Left lung (tissue), 10 donors: ENCODE results near the gene FAM98C. TPM values are rescaled to one million over a fixed set of nuclear protein-coding genes. Genes with fewer than 3 reads are reported as not detected.

Experiments used
- ATAC-seq: fragments of 200-7000 bp; cut with Tn5 transposase; one replicate; pipeline ENCODE4 v1.9.1; 2020; ENCODE audit warnings: moderate library complexity
- DNase-seq, 4 donors: peaks; one replicate each; pipeline ENCODE4 v3.0.0-alpha.2; 2013 to 2020
- H3K27ac ChIP-seq, 2 donors: fragments of 200-600 bp; sonication (generic) in 1 of 2; one replicate each; pipeline versions ENCODE4 v1.5.0 to v1.8.0; 2020 to 2021
- H3K27me3 ChIP-seq, 2 donors: fragments of 200-600 bp; sonication (generic) in 1 of 2; one replicate each; pipeline versions ENCODE4 v1.5.0 to v1.8.0; 2020 to 2021
- H3K36me3 ChIP-seq, 2 donors: fragments of 200-600 bp; sonication (generic) in 1 of 2; one replicate each; pipeline versions ENCODE4 v1.5.0 to v1.8.0; 2020 to 2021
- H3K4me1 ChIP-seq, 2 donors: fragments of 200-600 bp; one replicate each; pipeline ENCODE4 v1.8.0; 2021
- H3K4me3 ChIP-seq, 2 donors: fragments of 200-600 bp; sonication (generic) in 1 of 2; one replicate each; pipeline versions ENCODE4 v1.5.0 to v1.8.0; 2020 to 2021; ENCODE audit warnings: mild to moderate bottlenecking in 1 of 2
- H3K9me3 ChIP-seq, 2 donors: fragments of 200-600 bp; sonication (generic) in 1 of 2; one replicate each; pipeline versions ENCODE4 v1.5.0 to v1.8.0; 2020 to 2021
- CTCF ChIP-seq, 2 donors: fragments of 200-600 bp; sonication (generic) in 1 of 2; IDR thresholded peaks; one replicate each; pipeline versions ENCODE4 v1.5.0 to v1.8.0; 2021; ENCODE audit warnings: antibody characterized with exemption in 2 of 2
- intact Hi-C, 2 donors: fragments of 100-400 bp; cut with DNase I; formaldehyde crosslinking; loops; one replicate each; pipeline versions ENCODE4 v1.11.2 to v1.14.2; 2022
- polyA plus RNA-seq, 6 donors: library from polyadenylated mRNA; unstranded; fragments of 120-200 nt; gene quantifications; one replicate each; pipeline ENCODE4 v1.2.1, GENCODE V29; 2013; ENCODE audit not compliant: insufficient read length in 6 of 6
- total RNA-seq, 2 donors: library from RNA; stranded (reverse); fragmentation: NEBNext Ultra II Directional; extraction: Animal tissue kit (Norgen Biotek cat#: 25700); gene quantifications; one replicate each; pipeline ENCODE4 v1.2.1, GENCODE V29; 2021
- donor health status: DM: no; HTN: yes; CAD: no.
- donor health status: DM: no; HTN: no; CAD: no.

FAM98C gene
- total and polyA plus RNA-seq, 8 donors = 13.3 to 21.2 (median 18.0) TPM

GRCh38 chr19:38394488-38394887 lies 8.4 kb upstream of the FAM98C start:
- H3K27ac ChIP-seq = no peak overlapping the region
- peaks cover 45 to 97% of the 10 kb centered on the region in 2 donors for H3K27me3 ChIP-seq
- H3K4me3 ChIP-seq = no peak overlapping the region
- TF ChIP-seq CTCF (IDR thresholded peaks at IDR 0.05) = no peak
- intact Hi-C loops = no loop called here
- peak in 1 of 4 donors; percentile 36 for DNase-seq
- ATAC-seq = peak; percentile 21
- peaks cover 0 to 10% of the 10 kb centered on the region in 2 donors for H3K4me1 ChIP-seq
- no peaks in the 10 kb centered on the region for H3K9me3 ChIP-seq
- H3K36me3 ChIP-seq = no peaks in the 10 kb centered on the region

GRCh38 chr19:38395381-38396114 lies 7.3 kb upstream of the FAM98C start:
- Histone ChIP-seq H3K4me1 (peaks cover 0 to 9% of the 10 kb centered on the region in 2 donors), H3K27me3 (peaks cover 45 to 97% of the 10 kb centered on the region in 2 donors), H3K4me3 (peak overlapping the region in 1 of 2 donors; percentile 16), H3K9me3 (no peaks in the 10 kb centered on the region), H3K36me3 (no peaks in the 10 kb centered on the region), H3K27ac (no peak overlapping the region)
- no peak for DNase-seq
- no peak for ATAC-seq
- no peak for TF ChIP-seq CTCF (IDR thresholded peaks at IDR 0.05)
- intact Hi-C loops = no loop called here

GRCh38 chr19:38399081-38399480 lies 3.8 kb upstream of the FAM98C start:
- ATAC-seq = no peak
- DNase-seq = no peak
- no peak overlapping the region for H3K4me3 ChIP-seq
- H3K4me1 ChIP-seq = peaks cover 0 to 16% of the 10 kb centered on the region in 2 donors
- no peak for TF ChIP-seq CTCF (IDR thresholded peaks at IDR 0.05)
- intact Hi-C loops = no loop called here
- no peaks in the 10 kb centered on the region for H3K9me3 ChIP-seq
- H3K36me3 ChIP-seq = no peaks in the 10 kb centered on the region
- H3K27me3 ChIP-seq = peaks cover 39 to 69% of the 10 kb centered on the region in 2 donors
- no peak overlapping the region for H3K27ac ChIP-seq

GRCh38 chr19:38399537-38399936 lies 3.4 kb upstream of the FAM98C start:
- intact Hi-C loops = no loop called here
- Histone ChIP-seq H3K4me3 (no peak overlapping the region), H3K27me3 (peaks cover 35 to 64% of the 10 kb centered on the region in 2 donors), H3K4me1 (peaks cover 0 to 21% of the 10 kb centered on the region in 2 donors), H3K27ac (no peak overlapping the region), H3K9me3 (no peaks in the 10 kb centered on the region), H3K36me3 (no peaks in the 10 kb centered on the region)
- DNase-seq (no peak), ATAC-seq (no peak)
- TF ChIP-seq CTCF (IDR thresholded peaks at IDR 0.05) = no peak

GRCh38 chr19:38400361-38400760 lies 2.5 kb upstream of the FAM98C start:
- DNase-seq = no peak
- TF ChIP-seq CTCF (IDR thresholded peaks at IDR 0.05) = no peak
- H3K27ac ChIP-seq = no peak overlapping the region
- intact Hi-C loops = loop anchor here in 1 of 2 donors (10.0 kb wide), 1 partner anchor 214 kb away; the partner anchor contains the start of genes EIF3K and MAP4K1
- no peaks in the 10 kb centered on the region for H3K9me3 ChIP-seq
- H3K4me3 ChIP-seq = no peak overlapping the region
- no peak for ATAC-seq
- H3K4me1 ChIP-seq = peaks cover 0 to 19% of the 10 kb centered on the region in 2 donors
- H3K27me3 ChIP-seq = peaks cover 28 to 56% of the 10 kb centered on the region in 2 donors
- H3K36me3 ChIP-seq = peaks cover 0 to 8% of the 10 kb centered on the region in 2 donors
